HG03575 (cell line): ENCODE data around the gene SEMA6A.

Source experiments
- ATAC-seq: cut with Tn5 transposase; IDR thresholded peaks from one replicate; pipeline ENCODE4 v1.9.1; 2021; ENCODE audit not compliant: unreplicated experiment, insufficient number of reproducible peaks, low FRiP score; ENCODE audit errors: extremely low read depth

SEMA6A gene

DNA sequence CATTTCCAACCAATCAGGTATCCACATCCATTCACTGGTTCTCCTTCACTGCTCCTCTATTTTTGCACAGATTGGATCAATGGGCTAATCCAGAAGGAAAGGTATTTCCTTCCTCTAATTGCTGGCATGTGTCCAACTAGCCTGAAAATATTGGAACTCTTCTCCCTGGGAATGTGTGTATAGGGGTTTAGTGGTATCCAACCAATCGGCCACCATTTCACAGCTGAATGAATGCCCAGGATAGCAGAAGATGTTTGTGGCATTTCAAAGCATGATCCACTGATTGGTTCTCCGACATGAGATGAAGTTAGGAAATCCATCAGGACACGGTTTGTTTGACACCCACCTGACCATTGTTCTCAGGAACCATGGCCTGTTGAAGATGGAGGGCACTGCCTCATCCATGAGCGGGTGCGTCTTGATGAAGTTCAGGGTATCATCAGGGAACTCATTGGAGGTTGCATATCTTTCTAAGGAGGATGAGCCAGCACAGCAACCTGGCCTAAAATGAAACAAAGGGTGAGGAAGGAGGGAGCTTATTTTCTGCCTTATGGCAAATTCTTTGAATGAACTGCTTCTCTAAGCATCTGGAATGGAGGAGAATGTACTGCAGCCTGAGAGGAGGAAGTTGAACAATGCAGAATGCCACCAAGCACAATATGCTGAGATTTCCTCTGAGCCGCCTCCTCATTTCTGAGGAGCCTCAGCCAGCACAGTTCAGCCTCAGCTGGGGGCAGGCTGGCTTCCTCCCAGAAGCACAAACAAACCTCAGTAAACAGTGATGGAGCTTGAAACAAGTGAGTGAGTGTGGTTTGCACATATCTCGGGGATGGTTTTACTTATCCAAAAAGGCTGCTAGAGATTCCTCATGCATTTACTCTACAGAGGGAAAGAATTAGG lies 94.6 kb downstream of the SEMA6A start:
- no peak for ATAC-seq

DNA sequence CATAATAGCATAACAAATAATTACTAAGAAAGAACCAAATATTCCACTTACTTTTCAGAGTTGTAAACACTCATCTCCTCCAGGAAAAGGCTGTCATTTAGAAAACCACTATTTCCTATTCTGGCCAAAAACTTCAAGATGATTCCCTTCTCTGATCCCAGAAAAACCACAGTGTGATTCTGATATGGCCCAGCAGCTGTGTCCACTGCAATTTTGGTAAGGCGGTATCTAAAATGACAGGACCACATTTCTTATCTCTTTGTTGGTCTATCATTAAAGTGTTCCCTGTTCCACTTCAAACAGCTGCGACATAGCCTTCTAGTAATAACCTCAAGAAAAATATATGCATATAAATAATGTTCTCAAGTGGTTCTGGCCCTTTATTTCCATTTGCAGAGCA lies 96.1 kb downstream of the SEMA6A start:
- ATAC-seq = no peak

DNA sequence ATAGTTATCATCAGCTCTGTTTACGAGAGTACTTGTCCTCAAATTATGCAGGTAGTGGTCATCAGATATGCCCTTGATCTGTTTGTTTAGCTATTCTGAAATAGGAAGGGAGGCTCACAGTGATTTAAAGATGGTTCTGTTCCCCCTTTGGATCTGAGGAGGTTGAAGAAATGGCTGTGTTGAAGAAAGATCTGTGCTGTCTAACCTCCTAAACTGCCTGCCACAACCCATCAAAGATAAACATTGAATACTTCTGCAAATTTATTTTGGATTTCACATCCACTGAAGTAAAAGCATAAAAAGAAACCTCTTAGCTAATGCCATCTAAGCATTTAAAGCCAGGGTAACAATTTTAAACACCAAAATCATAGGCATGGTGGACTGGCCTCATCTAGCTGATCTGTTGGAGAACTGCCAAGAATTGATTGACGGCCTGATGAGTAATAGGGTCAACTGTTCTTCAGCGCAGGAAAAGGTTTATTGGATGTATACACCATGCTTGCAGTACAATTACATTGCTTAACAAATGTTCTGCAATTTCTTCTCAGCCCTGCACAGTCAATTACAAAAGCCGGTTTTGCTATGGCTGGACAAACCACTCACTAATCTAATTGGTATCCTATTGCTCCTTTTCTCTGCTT lies 97.6 kb downstream of the SEMA6A start:
- no peak for ATAC-seq

DNA sequence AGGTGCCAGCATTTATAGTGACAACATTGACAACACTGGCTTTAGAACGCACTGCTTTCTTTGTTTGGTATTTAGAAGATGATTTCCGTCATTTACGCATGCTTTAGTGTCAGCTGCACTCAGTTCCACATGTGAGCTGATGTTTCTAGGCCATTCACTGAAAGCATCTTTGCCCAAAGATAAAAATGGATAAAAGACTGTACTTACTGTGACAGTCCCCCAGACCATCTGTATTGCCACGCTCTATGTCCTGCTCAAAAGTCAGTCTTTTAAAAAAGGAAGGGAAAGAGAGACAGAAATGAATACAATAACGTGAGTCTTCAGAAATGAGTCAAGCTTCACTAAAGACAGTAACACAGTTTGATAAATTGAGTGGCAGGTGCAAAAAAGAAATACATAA lies 99.3 kb downstream of the SEMA6A start:
- ATAC-seq = peak; percentile 79

DNA sequence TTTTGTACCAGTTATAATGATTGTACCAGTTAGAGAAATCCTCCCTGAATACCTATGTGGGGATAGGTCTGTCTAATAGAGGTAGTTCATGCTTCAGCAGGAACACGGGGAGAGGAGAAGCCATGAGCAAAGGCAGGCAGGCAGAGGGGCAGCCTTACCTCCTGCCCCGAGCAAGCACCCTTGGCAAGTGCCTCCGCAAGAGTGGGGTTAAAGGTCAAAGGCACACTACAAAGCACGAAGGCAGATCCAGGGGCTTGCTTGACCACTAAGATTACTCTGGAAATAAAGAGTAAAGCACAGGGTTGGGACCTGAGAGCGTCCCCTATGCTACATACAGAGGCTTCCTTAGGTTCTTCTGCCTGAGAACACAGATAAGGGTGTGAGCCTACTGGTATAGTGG lies 100.9 kb downstream of the SEMA6A start:
- ATAC-seq = no peak

DNA sequence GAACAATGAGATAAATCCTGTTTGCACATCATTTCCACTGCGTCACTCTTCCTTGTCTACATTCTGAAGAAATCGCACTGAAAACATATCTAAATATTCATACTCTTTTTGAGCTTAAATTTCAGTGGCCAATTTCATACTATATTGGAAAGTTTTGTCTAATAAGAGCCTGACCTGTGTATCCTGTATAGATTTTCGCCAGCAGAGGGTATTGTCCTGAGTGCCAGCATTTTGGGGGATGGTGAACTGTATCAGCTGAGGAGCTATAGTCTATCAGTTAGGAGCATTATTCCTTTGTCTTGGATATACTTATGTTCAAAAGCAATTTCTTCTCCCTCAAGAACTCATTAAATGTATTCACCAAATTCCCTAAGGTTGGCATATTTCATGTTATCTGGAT lies 102.3 kb downstream of the SEMA6A start:
- ATAC-seq = no peak

DNA sequence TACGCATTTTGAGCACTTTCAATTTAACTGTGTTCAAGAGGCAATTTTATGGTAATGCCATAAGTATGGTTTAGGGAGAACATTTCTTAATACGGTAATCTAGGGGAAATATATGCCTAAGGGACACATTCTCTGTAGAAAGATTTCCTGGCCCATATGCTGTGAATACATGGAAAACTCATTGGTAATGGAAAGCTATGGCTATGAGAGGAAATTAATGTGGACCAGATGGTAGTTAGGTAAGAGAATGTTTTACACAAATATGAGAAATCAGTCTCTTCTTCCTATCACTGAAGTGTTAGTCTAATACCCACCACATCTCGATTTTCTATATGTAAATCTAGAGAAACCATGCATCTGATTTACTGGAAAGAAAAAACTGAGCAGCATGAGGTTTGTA lies 105.0 kb downstream of the SEMA6A start:
- ATAC-seq = no peak

DNA sequence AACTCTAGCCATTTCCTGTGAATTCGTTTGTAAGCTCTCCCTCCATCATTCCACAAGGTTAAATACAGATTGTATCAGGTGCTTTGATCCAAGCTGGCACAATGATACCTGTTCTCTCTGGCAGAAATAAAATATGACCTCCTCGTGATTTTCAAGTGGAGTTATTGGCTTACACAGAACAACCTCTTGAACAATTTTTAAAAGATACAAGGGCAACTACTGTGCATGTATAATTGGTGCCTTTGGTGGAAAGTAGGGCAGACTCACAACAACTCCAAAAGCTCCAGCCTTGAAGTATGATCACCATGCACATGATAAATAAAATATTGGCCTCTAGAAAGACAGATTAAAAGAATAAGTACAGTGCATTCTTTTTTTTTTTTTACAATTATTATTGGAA lies 106.0 kb downstream of the SEMA6A start:
- no peak for ATAC-seq

DNA sequence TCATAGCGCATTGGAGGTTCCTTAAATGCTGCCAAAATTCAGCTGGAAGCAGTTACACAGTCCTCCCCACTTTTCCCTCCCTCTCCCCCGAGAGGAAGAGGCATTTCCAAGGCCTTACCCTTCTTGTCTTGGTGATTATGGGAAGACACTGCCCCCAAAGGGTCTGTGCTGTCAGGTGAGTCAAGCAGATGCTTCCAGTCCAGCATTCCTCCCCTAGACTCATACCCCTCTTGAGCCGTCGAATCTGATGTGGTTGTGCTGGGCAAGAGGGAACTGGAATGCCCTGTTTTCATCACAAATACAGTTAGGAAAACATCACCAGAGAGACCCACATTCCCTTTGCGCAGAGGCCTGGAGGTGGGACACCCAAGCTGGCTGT lies 107.2 kb downstream of the SEMA6A start:
- ATAC-seq = no peak

DNA sequence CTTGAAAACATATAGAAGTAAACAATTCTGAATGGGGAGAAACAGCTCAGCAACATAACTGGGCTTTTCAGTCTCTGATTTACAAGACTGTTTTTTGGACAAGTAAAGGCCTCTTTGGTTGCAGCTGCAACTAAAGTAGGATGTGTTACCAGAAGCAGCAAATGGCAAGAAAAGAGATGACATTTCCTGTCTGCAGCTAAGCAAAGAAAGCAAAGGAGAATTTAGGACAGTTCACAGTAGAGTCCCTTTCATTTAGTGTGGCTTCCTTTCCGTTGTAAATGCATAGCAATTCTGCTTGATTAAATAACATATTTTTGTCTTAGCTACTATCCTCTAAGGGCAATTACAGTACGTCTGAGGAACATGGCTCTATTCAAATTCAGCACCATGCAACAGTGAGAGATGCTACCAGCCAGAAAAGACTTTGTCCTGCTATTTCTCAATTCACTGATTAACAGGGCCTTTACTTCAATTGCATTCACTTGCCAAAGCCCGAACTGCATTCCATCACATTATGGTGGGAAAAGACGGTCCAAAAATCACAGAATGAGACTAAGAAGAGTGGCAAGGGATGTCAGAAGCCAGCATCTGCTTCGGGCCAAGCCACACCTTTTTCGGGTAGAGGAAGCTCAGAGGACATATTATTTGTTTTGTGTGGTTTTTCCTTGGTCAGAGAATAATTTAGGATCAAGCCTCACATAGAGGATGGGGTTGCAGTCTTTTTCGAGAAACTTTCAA lies 107.7 kb downstream of the SEMA6A start:
- ATAC-seq = no peak

DNA sequence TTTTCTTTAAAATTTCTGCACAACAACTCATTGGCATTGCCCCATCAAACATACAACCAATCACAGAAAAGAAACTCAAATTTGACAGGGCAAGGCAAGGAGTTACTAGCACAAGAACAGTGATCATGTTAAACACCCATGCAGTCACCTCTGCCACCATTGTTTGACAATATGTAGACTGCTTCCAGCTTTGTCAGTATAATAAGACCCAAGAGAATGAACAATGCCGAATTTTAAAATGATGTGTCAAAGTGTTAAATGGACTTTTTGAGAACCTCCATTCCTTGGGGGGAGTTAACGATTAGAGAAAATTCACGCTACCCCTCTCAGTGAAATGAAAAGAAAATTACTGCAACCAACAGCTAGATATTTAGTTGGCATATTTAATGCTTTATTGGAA lies 109.2 kb downstream of the SEMA6A start:
- no peak for ATAC-seq

DNA sequence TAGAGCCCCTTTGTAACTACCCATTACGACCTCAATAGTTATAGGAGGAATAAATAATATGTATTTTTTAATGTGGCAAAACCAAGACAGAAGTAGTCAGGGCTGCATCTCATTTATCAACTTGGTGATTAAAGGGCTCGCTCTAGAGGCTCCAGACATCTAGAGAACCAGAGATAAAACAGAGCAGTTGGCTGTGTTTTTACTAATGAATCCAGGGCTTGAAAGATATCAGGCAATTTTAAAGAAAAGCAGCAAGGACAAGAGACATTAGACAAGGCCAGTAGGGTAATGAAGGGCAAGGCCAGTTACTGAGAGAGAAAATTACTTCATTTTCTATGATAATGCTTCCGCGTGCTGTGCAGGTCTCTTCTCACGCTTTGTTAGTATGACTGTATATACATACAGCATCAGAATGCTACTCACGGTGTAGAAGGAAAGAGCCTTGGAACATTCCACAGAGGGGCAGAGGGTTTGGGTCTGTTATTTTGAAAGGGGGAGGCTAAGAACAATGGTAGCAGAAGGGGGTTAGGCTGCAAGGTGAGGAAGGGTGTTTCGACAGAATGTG lies 110.4 kb downstream of the SEMA6A start:
- ATAC-seq = no peak

DNA sequence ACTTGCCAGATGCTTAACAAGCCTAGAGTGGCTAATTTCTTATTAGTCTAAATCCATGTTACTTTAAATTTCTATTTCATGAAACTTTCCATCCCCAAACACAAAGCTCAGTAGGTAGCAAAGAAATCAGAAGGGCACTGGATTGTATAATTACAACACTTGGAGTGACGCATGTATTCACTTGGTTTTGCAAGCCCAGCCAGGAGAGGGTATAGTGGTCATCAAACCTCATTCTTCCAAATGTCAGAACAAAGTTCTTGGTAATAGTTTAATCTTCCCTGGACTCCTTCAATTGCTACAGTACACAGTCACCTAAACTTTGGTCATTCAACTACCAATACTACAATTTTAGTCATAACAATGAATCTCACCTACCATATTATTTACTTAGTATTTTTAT lies 112.1 kb downstream of the SEMA6A start:
- no peak for ATAC-seq

DNA sequence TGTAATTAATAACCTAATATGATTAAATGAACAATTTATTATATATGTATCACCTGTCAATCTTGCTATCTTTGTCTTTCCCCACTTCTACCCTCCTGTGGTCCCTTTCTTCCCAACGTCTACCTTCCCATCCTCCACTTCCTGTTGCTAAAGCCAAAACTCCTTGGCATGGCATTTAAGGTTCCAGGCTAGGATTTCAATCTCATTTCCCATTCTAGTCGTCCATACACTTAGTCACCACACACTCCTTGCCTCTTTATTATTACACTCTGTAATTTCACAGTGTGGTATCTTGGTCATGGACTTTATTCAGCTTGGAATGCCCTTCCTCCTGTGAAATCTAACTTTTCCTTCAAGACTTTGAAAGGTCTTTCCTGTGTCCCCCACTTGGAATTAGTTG lies 115.3 kb downstream of the SEMA6A start:
- ATAC-seq = no peak

DNA sequence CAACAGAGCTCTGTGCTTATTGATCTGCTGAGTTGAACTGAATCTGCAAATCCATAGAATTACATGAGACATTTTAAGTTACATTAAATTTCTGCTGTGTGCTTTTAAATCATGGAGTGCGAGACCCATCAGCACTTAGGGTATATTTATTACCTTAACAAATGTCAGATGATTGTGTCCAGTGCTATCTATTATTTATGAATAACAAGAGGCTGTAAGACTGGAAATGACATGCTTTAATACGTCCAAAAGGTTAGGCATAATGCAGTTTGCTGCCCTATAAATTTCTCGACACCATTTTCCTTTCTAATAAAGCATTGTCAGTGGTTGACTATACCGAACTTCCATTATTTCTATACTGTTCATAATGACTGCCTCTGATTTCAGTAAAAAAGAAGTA lies 117.6 kb downstream of the SEMA6A start:
- ATAC-seq = no peak

DNA sequence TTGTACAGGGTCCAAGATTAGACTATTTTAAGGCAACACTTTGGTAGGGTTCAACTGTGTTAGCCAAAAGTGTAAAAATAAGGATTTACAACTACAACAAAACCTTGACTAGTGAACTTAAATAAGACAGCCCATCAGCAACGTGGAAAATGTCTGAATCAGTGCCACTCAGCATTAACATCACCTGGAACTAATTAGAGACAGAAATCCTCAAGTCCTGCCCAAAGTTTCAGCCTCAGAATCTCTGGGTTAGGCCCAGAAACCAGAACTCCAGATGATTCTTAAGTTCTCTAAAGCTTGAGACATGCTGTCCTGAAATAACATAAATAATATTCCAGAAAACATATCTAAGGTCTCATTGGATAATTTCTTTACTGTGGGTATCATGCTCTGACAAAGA lies 118.6 kb downstream of the SEMA6A start:
- ATAC-seq = no peak

DNA sequence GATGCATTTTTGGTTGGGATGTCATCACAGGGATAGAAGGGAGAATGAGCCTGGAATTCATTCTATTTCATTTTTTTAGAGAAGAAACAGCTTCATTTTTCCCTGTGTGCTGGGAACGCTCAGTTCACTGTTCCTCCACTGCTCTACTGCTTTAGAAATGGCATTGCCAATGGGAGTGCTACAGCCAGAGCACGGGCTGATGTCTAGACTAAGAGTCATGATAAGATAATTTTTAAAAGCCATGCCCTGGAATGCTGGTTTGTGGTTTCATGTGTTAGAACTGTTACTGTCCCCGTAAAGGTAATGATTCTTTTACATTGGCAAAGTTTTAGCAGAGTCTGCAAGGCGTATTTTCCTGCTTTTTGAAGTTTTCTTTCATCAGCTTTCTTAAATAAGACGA lies 119.6 kb downstream of the SEMA6A start:
- no peak for ATAC-seq

DNA sequence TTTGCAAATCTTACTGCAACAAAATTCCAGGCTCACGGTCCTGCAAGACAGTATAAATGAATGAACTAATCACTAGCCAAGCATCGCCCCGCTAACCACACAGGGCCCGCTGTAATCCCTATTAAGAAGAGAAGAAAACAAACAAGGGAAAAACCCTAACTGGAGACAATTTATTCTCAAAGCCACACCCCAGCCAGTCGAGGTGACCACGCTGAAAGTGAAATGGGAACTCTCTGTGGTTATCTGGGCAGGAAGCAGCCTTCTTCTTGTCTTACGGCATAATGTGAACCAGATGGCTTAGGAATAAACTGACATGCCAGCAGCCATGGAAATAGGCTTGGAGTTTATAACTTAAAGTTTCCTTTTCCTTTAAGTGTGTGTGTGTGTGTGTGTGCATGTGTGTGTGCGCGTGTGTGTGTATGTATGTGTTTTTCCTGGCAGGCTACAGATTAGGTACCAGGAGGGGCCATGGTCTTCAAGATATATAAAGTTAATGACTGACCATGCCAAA lies 120.2 kb downstream of the SEMA6A start:
- peak; percentile 90 for ATAC-seq

DNA sequence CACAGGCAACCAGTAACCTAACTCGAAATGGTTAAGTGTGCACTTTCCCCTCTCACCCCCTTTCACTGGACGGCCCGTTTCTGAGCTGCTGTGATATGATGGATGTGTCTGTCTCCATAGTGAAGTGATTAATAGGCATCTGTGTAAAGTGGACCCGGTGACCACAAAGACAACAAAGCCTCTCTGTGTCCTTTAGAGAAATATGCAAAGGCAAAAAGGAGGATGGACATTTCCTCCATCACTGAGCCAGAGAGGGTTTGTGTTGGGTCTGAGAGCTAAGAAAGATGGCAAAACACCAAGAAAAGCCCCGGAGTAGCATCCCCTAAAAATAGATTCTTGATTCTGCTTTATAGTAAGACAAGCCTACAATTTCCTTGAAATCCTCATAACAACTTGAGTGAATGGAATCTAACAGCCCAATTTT lies 120.6 kb downstream of the SEMA6A start:
- no peak for ATAC-seq
